Hematopoietic multipotent progenitor cell treated with erythropoietin and hydrocortisone succinate and interleukin-3 and kit ligand, for 15 days (in vitro differentiated cells): ENCODE data around the gene CFAP92.

Source experiments
- DNase-seq: peaks from one replicate; pipeline ENCODE4 v3.0.0-alpha.2; 2015; ENCODE audit warnings: low spot score

CFAP92 gene, protein sequence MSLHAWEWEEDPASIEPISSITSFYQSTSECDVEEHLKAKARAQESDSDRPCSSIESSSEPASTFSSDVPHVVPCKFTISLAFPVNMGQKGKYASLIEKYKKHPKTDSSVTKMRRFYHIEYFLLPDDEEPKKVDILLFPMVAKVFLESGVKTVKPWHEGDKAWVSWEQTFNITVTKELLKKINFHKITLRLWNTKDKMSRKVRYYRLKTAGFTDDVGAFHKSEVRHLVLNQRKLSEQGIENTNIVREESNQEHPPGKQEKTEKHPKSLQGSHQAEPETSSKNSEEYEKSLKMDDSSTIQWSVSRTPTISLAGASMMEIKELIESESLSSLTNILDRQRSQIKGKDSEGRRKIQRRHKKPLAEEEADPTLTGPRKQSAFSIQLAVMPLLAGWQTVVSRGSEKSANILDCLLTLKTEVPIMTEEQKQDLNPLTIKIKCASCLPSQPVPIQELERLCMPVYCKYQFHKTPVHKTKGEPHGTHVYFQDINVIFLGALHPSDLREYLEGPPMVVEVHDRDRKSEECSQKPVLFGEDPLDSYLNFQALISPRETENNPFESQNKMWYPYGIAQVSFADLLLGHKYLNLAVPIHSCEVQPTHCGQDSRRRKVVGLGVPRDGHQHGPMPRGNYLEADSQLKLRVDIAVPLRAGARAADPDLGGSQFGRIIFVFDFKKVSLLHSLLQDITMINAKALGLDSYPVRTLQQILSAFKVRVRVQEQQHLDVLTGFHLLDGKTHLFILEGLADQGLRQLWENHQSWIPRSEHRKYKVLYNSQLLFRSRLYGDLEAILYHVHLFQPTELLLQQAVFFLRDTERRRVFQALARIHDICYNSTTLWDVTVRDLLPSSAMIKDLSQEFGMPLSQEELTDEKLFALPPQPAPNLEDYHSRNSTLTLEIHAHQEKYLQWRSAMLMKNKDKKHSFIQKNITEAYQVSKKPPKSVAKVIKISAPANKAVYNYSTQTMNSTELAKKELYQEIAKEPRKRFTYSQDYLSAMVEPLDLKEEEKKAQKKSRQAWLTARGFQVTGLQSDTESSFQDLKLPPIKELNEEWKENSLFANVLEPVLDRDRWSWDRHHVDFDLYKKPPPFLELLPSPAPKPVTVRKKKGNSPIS

DNA sequence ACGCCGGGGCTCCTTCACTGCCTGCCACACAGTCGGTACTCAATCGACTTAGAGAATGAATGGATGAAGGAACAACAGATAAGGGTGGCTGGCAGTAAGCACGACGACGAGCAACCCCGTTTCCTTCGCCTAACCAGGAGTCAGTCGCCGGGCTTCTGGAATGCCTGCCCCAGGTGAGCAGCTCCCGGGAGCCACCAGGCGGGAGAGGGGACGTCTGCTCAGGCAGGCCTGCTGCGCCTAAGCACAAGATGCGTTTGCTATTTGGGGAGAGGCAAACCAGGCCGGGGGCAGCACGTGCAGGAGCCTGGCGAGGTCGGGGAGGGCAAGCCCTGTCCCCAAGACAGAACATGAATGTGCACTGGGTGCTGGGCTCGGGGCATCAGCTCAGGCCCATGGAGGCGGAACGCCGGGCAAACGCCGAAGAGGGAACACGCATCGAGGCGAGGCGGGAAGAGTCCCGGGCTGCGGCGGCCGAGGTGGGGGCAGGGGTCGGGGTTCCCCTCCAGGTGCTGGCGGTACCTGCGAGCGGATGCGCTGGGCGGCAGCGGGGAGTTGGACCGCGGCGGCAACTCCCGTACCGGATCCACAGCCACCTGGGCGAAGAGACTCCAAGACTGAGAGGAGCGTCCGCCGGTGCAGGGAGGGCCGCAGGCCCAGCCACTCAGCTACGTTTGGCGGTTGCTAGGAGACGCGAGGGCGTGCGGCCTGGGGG is at the start of gene CFAP92:
Gene CFAP92, minus strand, starts transcription at position 616 of the 712 bp plus-strand sequence. CDS start 772 bp downstream, outside the sequence.
- DNase-seq, result peak; percentile 83

DNA sequence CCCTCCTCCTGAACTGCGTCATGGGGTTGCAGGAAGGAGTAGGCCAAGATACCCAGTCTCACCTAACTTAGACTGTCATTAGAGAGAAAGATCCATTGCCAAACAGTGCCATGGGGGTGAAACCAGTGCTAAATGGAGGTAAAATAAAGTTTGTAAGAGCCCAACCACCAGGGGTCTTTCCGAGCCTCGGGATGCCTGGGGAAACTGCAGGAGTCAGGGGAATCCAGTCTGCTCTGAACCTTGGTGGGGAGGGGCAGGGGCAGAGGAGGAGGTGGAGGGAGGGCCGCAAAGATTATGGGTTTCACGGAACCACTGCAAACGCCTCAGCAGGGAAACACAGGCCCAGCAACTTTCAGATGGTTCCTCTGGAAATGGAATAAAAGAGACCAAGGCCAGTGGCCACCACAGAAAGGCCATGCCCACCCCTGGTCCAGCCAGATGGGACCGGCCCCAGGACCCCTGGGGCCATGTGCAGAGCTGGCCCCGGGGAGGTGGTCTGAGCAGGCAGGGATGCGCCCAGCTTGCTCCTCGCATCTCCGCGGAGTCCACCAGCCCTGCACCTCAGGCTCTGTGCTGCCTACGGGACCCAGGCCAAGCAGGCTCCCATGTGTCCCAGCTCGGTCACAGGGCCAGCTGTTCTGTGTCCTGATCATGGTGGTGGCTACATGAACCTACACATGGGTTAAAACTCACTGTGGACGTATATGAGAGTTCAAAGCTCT is 46.9 kb upstream of the CFAP92 start:
- no peak for DNase-seq

DNA sequence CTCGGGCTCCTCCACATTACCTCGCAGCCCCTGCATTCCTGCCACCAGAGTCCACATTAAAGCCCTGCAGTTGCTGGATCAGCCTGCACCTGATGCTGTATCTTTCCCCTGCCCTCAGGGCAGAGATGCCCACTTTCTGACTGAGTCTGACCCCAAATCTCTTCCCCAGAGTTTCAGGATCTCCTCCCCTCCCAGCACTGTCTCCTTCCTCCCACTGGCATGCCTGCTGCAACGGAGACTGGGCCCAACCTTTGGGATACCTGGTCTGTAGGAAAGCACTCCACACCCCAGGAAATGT is 46.1 kb upstream of the CFAP92 start:
- no peak for DNase-seq

DNA sequence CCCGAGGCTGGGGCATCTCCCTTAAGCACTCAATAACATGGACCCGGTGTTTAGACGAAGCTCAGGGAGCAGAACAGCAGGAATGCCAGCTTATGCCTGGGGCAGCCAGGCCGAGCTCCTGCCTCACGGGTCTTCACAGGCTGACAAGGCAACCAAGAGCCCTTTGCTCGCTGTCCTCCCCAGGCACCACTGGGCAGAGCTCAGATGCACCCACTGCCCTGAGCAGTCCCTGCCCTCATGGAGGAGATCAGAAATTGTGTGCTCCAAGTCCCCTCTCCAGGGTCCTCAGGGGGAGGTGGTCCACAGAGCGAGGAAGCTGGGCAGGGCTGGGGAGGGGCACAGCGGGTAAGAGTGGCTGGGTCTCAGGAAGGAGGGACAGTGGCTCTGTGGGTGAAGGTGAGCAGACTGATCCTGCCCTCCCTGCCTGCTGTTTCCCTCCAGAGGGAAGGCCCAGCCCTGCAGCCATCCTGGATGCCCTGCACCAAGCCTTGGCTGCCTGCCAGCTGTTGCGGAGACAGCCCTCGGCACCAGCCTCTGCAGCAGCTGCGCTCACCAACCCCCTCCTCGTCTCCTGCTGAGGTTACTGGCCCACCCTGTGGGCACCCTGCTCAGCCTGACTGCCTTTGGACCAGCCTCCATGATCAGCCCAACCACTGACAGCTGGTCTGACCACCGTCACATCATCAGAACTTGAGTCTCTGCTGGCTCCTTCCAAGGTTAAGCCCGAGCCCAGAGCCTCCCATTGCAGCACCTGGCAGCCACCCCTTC is 45.6 kb upstream of the CFAP92 start:
- peak; percentile 45 for DNase-seq

DNA sequence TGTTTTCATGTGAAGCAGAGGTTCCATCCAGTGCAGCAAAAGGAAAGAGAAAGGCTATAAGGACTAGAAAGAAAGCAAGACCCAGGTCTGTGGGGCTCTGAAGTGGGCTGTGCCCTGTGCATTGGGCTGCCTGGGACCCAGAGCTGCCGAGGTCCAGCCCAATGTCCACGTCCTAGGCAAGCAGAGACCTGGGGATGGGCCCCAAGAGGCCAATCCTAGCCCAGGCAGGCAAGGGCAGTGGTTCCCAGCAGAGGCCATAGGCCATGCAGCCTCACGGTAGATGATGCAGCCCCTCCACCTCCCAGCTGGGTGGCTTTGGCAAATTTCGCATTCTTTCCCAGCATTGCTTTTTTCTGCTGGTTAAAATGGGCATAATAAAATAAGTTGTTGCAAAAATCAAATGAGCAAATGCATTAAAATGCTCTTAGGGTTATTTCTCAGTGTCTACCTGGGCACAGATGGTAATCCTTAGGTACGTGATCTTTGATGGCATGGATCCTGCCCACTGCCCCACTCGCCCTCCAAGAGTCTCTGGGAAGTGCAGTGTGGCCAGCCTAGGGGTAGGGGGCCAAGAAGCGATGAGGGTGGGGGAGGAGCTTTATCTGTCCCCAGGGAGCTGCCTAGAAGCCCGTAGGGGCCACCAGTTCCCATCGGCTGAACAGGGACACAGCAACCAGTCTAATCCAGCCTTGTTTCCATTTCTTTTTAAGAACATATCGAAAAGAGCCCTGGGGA is 44.4 kb upstream of the CFAP92 start:
- DNase-seq, result no peak

DNA sequence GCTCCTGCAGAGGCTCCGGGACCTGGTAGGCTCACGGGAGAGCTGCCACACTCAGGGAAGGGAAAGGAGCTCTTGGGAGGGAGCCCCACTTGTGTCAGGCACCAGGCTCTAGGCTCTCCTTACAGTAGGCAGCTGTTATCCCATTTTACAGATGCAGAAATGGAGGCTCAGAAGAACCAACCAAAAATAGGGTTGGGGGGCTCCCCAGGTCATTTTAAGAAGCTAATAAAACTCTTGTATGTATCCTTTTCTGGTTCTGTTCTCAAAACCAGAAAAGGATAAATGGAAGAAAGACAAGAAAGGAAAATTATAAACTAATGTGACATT is 43.2 kb upstream of the CFAP92 start:
- DNase-seq, result no peak

DNA sequence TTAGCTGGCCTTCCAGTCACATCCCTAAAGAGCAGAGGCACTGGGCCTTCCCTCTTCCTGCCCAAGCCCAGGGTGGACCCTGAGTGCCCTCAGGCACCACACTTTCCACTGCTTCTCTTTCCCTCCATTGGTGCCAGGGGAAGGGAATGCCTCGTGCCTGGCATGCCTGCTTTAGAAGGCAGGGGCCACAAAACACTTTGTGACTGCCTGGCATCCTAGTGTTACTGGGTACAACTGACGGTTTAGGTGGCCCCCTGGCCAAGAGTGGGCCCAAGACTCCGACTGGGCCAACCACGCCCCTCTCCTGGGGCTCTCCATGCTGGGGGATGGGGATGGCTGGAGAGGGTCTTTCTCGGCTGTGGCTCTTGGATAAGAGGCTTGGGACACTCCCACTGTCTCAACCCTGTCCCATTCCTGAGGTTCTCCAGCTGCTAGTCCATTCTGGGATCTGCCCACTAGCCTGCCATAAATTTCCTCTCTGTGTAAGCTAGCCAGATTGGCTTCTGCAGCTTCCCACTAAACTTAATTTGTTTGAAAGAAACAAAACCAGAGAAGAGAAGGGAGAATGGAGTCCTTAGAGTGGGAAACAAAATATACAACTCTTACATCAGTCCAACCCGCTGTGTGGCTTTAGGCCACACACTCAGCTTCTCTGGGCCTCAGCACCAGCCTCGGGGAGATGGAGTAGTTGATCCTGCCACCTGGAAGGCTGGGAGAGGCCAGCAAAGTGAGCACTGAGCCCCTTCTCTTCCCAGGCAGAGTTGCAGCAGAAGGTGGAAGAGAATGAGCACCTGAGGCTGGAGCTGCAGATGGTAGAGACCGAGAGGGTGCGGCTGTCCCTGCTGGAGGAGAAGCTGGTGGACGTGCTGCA is 42.6 kb upstream of the CFAP92 start:
- no peak for DNase-seq

DNA sequence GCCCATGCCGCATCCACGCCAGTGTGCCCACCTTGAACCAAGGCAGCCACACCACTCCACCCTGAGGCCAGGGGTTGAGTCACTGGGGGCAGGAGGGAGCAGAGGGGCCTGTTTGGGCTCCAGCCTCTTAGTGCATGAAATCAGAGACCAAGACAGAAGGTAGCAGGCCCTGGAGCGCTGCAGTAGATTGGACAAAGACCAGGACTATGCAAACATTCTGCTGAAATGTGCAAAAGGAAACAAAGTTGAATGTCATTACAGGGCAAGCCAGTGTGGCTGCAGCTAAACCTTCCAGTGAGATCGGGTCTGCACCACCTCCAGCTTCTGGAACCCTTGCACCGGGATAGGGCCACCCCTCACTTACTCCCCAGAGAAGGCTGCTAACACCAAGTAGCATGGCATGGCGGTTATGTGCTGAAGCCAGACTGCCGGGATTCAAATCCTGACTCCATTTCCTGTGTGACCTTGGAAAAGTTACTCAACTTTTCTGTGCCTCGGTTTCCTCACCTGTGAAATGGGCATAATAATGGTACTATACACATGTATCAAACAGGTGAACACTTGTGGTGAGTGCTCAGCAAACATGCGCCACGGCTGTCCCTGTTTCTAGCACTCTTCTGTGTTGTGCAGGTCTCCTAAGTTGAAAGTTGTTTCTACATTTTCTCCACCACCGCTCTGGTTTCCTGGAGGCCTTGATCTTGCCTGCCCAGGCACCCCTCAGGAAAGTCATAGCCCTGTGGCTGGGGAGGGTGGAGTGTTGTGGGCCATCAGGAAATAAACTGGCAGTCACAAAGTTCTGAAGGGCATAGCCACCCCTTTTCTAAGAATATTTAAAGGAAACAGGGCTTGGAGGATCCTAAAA is 41.7 kb upstream of the CFAP92 start:
- DNase-seq, result no peak

DNA sequence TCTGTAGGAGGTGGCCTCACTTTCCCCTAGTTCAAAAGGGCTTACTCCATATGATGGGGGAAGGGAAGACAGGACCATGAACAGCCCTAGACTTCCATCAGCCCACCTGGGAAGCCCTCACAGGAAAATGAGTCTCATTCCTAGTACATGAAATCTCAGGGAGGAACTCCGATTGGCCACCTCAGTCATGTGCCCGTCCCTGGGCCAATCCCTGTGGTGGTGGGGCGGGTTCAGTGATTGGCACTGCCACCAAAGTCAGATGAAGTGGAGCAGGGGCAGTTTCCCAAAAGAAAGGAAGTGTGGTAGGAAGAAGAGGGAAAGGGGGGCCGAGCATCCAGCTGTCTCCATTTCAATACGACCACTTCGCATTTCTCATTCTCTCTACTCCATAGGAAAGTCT is 40.8 kb upstream of the CFAP92 start:
- DNase-seq, result no peak

DNA sequence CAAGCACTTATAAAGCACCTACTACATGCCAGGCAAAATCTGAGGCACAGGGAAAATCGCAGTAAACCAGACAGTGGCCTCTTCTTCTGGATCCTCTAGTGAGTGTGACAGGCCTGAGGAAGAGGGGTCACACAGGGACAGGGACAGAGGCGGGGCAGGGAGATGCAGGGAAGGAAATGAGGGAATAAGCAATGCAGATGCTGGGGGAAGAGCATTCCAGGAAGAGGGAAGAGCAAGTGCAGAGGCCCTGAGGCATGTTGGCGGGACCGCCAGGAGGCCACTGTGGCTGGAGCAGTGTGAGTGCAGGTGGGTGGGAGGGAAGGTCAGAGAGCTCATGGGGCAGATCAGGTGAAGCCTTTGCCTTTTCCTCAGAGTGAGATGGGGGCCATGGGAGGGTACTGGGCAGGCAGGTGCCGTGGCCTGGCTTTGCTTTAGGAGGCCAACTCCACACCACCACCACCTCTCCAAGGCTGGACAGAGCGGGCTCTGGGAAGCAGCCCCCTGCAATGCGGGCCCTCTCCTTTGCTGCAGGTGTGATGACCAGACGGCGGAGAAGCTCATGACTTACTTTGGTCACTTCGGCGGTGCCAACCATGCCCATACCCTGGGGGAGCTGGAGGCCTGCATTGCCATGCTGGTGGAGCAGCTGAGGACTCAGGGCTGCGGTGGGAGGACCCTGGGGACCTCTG is 39.9 kb upstream of the CFAP92 start:
- no peak for DNase-seq

DNA sequence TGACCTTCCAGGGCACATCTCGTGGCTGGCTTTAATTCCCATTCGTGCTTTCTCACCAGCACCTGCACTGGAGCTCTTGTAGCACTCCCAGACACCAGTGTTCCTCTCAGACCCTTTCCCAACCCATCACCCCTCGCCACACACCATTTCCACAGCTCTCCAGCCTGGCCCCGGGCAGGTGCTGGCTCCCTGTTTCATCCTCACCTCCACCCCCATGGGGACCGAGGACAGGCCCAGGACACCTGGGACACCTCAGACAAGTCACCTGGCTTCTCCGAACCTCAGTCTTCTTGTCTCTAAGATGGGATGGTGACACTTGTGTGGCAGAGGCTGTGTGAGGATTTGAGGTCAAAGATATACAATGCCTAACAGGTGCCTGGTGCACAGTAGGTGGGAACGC is 39.3 kb upstream of the CFAP92 start:
- DNase-seq, result no peak

DNA sequence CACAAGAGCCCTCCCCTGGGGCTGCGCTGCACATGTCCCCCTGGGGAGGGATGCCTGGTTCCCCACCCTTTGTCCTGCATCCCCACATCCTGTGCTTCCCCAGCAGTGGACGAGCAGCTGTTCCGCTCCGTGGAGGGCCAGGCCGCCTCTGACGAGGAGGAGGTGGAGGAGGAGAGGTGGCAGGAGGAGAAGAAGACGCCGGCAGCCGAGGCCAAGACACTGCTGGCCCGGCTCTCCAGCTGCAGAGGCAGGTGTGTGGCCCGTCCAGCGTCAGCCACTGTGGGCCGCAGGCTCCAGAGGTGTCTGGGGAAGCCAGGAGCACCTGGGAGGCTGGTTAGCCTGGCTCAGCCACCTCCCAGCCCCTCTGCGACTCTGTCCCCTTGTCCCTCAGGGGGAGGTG is 38.8 kb upstream of the CFAP92 start:
- DNase-seq, result no peak

DNA sequence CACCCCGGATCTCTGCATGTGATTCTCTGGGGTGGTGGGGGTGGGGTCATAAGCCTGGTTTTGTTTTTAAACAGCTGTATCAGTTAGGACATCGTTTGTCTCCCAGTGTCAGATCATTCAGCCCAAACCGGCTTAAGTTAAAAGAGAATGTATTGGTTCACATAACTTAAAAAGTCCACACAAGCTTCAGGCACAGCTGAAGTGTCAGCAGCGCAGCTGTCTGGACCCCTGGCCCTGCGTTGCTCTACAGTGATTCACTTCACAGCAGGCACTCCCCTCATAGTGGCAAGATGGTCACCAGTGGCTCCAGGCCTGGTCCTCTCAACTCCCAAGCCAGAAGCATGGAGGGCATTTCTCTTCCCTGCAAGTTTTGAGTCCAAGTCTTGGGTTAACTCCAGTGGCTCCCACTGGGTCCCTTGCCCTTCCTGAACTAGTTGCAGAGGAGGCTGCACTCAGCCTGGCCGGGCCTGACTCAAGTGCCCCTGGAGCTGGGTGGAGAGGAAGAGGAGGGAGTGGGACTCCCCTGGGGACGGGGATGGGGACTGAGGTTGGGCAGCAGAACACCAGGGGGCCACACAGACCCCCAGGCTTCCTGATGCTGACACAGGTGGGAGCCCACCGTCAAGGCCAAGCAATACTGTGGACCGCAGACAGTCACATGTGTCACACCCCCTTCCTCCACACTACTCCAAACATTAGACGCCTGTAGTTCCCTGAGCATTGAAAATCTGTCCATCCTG is 37.8 kb upstream of the CFAP92 start:
- DNase-seq, result no peak

DNA sequence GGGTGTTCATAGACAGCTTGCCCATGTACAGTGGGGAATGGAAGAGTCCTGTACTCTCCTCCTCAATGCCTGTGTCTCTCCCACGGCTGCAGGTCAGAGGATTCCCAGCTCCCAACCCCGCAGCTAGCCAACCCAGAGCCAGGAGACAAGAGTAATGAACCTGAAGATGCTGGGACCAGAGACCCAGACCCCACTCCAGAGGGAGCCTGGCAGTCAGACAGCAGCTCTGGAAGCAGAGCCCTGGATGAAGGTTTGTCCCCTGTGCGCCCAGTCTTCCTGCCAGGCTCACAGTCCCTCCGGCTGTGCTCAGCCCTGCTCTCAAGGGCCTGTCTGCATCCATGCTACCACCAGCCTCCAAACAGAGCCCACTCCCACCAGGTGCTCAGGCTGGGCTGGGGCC is 36.7 kb upstream of the CFAP92 start:
- no peak for DNase-seq

DNA sequence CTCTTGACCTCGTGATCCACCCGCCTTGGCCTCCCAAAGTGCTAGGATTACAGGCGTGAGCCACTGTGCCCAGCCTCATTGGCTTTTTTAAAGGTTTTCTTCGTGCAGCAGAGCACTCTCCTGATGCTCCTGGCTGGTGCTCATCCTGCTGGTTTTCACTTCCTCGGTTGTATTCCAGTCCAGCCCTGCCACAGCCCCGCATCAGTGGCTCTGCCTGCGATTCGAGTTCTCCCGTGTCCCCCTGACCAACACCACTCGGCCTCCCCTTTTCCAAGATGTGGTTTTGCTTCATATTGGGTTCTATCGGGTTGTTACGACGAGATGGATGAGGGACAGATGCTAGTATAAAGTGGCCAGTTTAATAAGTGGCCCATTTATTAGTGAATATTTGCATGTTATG is 35.0 kb upstream of the CFAP92 start:
- no peak for DNase-seq

DNA sequence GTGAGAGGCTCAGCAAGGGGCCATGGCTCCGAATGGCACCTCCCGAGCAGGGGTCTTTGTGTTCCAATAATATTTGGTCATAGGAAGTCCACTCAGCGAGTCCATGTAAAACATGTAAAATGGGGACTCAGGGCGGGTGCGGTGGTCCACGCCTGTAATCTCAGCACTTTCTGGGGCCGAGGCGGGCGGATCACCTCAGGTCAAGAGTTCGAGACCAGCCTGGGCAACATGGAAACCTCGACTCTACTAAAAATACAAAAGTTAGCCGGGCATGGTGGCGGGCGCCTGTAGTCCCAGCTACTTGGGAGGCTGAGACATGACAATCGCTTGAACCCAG is 33.6 kb upstream of the CFAP92 start:
- DNase-seq, result no peak
